Measurements from ENCODE around the gene RAPGEF4.

The RAPGEF4 gene

GRCh38 chr2:172843266-172843582, 107.6 kb downstream of the RAPGEF4 start:
- no peak for TF ChIP-seq GATA3 (IDR thresholded peaks at IDR 0.05; ENCODE audit: low read depth, low read length)
- no peak for TF ChIP-seq GATA2 (IDR thresholded peaks at IDR 0.05; ENCODE audit: low read depth, low read length)

- no peak for TF ChIP-seq GATA3 (IDR thresholded peaks at IDR 0.05; ENCODE audit: low read depth, low read length)
- TF ChIP-seq GATA2 (IDR thresholded peaks at IDR 0.05; ENCODE audit: low read depth, low read length), result no peak; the same call in 1 of the 2 replicates
Observed at GRCh38 chr2:172843902-172844715, 108.5 kb downstream of the RAPGEF4 start.

- TF ChIP-seq GATA3 (IDR thresholded peaks at IDR 0.05; ENCODE audit: low read depth, low read length) (no peak), GATA2 (IDR thresholded peaks at IDR 0.05; ENCODE audit: low read depth, low read length) (no peak)
Observed at GRCh38 chr2:172845028-172845630, 109.5 kb downstream of the RAPGEF4 start.

GRCh38 chr2:172846551-172846950, 110.9 kb downstream of the RAPGEF4 start:
- TF ChIP-seq GATA2 (IDR thresholded peaks at IDR 0.05; ENCODE audit: low read depth, low read length), result no peak
- no peak for TF ChIP-seq GATA3 (IDR thresholded peaks at IDR 0.05; ENCODE audit: low read depth, low read length)

GRCh38 chr2:172847188-172847587, 111.5 kb downstream of the RAPGEF4 start:
- TF ChIP-seq GATA2 (IDR thresholded peaks at IDR 0.05; ENCODE audit: low read depth, low read length) (no peak), GATA3 (IDR thresholded peaks at IDR 0.05; ENCODE audit: low read depth, low read length) (no peak)

- TF ChIP-seq GATA3 (IDR thresholded peaks at IDR 0.05; ENCODE audit: low read depth, low read length) (no peak), GATA2 (IDR thresholded peaks at IDR 0.05; ENCODE audit: low read depth, low read length) (no peak)
Observed at GRCh38 chr2:172848519-172848918, 112.9 kb downstream of the RAPGEF4 start.

DNA sequence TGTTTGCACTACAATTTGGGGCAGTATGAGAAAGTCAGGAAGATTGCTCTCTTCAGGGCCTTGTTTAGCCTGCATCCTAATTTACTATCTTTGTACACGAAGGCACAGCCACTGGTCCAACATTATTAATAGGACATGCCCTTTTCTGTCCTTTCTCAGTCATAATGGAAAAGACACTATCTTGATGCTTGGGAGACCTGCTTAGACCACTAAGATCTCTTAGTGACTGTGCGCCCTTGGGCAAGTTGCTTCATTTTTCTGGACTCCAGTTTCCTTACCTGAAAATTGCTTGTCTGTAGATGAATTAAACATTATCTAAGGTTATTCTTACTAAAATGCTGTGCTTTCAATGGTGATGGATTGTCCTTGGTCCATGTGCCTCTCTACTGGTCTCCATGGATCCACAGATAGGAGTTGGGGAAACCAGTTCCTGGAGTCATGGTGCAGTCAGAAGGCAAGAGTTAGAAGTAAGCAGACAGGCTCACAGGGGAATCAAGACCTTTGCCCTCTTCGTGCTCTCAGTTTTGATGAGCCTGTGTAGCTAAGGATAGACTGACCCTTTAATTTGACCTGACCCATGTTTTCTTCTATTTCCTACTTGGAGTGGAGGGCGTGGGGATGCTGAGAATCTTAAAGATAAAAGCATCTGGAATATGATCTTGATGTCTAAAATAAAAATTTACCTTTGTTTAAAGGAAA, 114.0 kb downstream of the RAPGEF4 start:
- 0 out of 2 replicates have a peak, but pooled peaks have one; percentile 15 for TF ChIP-seq GATA3 (IDR thresholded peaks at IDR 0.05; ENCODE audit: low read depth, low read length)
- peak; percentile 67; the same call in 1 of the 2 replicates for TF ChIP-seq GATA2 (IDR thresholded peaks at IDR 0.05; ENCODE audit: low read depth, low read length)

DNA sequence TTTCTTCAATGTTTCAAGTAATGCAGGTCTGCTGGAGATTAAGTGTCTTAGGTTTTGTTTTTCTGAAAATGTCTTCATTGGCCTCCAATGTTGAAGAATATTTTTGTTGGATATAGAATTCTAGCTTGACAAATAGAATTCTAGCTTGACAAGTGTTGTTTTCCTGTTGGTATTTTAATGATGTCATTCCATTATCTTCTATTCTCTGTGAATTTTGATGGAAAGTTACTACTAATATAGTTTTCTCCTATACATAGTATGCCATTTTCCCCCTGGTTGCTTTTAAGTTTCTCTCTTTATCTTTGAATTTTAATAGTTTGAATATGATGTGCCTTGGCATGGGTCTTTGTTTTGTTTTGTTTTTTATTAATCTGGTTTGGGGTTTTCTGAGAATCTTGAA, 119.9 kb downstream of the RAPGEF4 start:
- no peak for TF ChIP-seq GATA2 (IDR thresholded peaks at IDR 0.05; ENCODE audit: low read depth, low read length)
- TF ChIP-seq GATA3 (IDR thresholded peaks at IDR 0.05; ENCODE audit: low read depth, low read length), result no peak

- no peak for TF ChIP-seq GATA2 (IDR thresholded peaks at IDR 0.05; ENCODE audit: low read depth, low read length)
- no peak for TF ChIP-seq GATA3 (IDR thresholded peaks at IDR 0.05; ENCODE audit: low read depth, low read length)
Observed at GRCh38 chr2:172856606-172857005, 121.0 kb downstream of the RAPGEF4 start.

- no peak for TF ChIP-seq GATA3 (IDR thresholded peaks at IDR 0.05; ENCODE audit: low read depth, low read length)
- TF ChIP-seq GATA2 (IDR thresholded peaks at IDR 0.05; ENCODE audit: low read depth, low read length), result no peak
Observed at GRCh38 chr2:172858473-172858745, 122.8 kb downstream of the RAPGEF4 start.

DNA sequence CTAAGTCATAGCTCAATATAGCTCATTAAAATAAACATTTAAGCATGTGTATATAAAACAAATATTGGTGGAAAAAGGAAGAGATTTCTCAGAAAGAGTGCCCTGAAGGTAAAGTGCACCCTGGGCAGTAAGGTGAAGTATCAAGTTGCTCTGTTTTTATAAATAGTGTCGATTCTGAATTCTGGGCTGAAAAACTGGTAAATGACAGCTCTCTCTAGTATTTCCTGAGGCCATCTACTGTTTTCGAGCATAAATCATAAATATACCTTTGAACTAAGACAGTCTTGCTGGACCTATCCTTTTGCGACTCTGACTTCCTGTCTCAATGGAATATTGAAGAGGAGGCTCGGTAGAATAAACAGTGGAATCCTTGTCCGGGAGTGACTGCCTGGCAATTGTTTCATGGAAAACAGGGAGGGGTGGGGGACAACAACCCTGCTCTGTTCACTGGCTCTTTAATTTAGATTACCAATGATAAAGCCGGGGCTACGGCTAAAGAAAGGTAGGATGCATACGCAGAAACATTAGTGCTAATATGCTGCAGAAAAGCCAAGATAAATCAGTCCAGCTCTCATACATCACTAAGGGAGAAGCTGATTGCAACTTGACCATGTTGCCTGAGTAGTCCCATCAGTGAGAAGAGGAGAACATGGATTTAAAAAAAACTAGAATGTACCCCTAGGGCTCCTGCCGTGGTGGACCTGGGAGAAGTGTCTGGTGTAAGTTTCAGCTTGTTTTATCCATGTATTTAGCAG, 124.1 kb downstream of the RAPGEF4 start:
- TF ChIP-seq GATA2 (IDR thresholded peaks at IDR 0.05; ENCODE audit: low read depth, low read length) (peak; percentile 89), GATA3 (IDR thresholded peaks at IDR 0.05; ENCODE audit: low read depth, low read length) (peak; percentile 64)

GRCh38 chr2:172860336-172860707, 124.7 kb downstream of the RAPGEF4 start:
- TF ChIP-seq GATA2 (IDR thresholded peaks at IDR 0.05; ENCODE audit: low read depth, low read length) (no peak), GATA3 (IDR thresholded peaks at IDR 0.05; ENCODE audit: low read depth, low read length) (no peak)

DNA sequence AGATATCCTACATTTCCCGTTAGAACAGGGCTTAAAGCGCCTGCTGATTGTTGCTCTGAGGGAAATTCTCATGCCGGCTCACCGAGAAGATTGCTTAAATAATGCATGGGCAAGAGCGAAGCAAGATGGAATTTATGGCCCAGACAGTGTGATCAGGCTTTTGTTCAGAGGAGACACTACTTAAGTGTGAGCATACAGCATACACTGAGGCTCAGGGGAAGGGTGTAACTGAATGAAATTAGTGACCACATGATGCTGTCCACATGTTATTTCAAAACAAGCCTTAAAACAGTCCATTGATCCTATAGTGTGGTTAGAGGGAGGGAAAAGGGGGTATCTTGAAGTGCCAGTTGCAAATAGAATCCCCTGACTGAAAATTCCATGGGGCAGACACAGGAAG, 125.5 kb downstream of the RAPGEF4 start:
- no peak for TF ChIP-seq GATA3 (IDR thresholded peaks at IDR 0.05; ENCODE audit: low read depth, low read length)
- no peak for TF ChIP-seq GATA2 (IDR thresholded peaks at IDR 0.05; ENCODE audit: low read depth, low read length)
